GM23248 (cell line): ENCODE results near the gene FDX1. TPM values are rescaled to one million over a fixed set of nuclear protein-coding genes. Genes with fewer than 3 reads are reported as not detected.

Source experiments
- DNase-seq: peaks from one replicate; pipeline ENCODE4 v3.0.0-alpha.2; 2015
- H2AFZ ChIP-seq: fragments of 200-600 bp; sonication (generic); 2 replicates; pipeline ENCODE4 v1.6.1; 2016; ENCODE audit warnings: antibody characterized with exemption
- H3F3A ChIP-seq: fragments of 200-600 bp; sonication (generic); 2 replicates; pipeline ENCODE4 v1.6.1; 2016; ENCODE audit warnings: mild to moderate bottlenecking, antibody characterized with exemption, mixed run types; ENCODE audit not compliant: insufficient read depth
- H3K27ac ChIP-seq: fragments of 200-600 bp; sonication (generic); 2 replicates; pipeline ENCODE4 v1.5.1; 2016; ENCODE audit warnings: mild to moderate bottlenecking
- H3K27me3 ChIP-seq: fragments of 200-600 bp; sonication (generic); replicated peaks from 2 replicates; pipeline ENCODE4 v1.6.1; 2016; ENCODE audit warnings: mild to moderate bottlenecking; ENCODE audit not compliant: insufficient read depth
- H3K36me3 ChIP-seq: fragments of 200-600 bp; sonication (generic); 2 replicates; pipeline ENCODE4 v1.6.1; 2016; ENCODE audit warnings: low read depth, mild to moderate bottlenecking
- H3K4me1 ChIP-seq: fragments of 200-600 bp; sonication (generic); 2 replicates; pipeline ENCODE4 v1.6.1; 2016; ENCODE audit warnings: mild to moderate bottlenecking; ENCODE audit not compliant: insufficient read depth
- H3K4me2 ChIP-seq: fragments of 200-600 bp; sonication (generic); one replicate; pipeline ENCODE4 v1.6.1; 2016; ENCODE audit warnings: mild to moderate bottlenecking; ENCODE audit not compliant: unreplicated experiment
- H3K4me3 ChIP-seq: fragments of 200-600 bp; sonication (generic); 2 replicates; pipeline ENCODE4 v1.5.1; 2016; ENCODE audit warnings: mild to moderate bottlenecking
- H3K79me2 ChIP-seq: fragments of 200-600 bp; sonication (generic); 2 replicates; pipeline ENCODE4 v1.6.1; 2016; ENCODE audit warnings: mild to moderate bottlenecking; ENCODE audit not compliant: insufficient read depth
- H3K9ac ChIP-seq: fragments of 200-600 bp; sonication (generic); 2 replicates; pipeline ENCODE4 v1.6.1; 2016; ENCODE audit warnings: mild to moderate bottlenecking
- H3K9me2 ChIP-seq: fragments of 200-600 bp; sonication (generic); 2 replicates; pipeline ENCODE4 v1.6.1; 2016; ENCODE audit warnings: mixed run types, mild to moderate bottlenecking, moderate library complexity; ENCODE audit not compliant: insufficient read depth
- H3K9me3 ChIP-seq: fragments of 200-600 bp; sonication (generic); one replicate; pipeline ENCODE4 v1.6.1; 2017; ENCODE audit warnings: low read depth
- H4K20me1 ChIP-seq: fragments of 200-600 bp; sonication (generic); 2 replicates; pipeline ENCODE4 v1.6.0; 2016; ENCODE audit not compliant: insufficient read depth
- EZH2 ChIP-seq: fragments of 200-600 bp; sonication (generic); IDR thresholded peaks from 2 replicates; pipeline ENCODE4 v1.6.1; 2018; ENCODE audit warnings: antibody characterized with exemption, mild to moderate bottlenecking; ENCODE audit not compliant: insufficient read depth, poor library complexity, severe bottlenecking
- EZH2phosphoT487 ChIP-seq: fragments of 200-600 bp; sonication (generic); IDR thresholded peaks from 2 replicates; pipeline ENCODE4 v1.6.1; 2018; ENCODE audit warnings: antibody characterized with exemption, moderate library complexity, mild to moderate bottlenecking, low read depth; ENCODE audit not compliant: insufficient read depth
- WGBS, 2 experiments: methylation state at CpG; one replicate each; pipeline ENCODE4 v1.1.6; 2015 to 2017; ENCODE audit warnings: low lambda C conversion rate in 2 of 2, low coverage in 1 of 2; ENCODE audit errors: missing lambda C conversion rate in 2 of 2; 5-methylcytosine and 5-hydroxymethylcytosine counted together
- in situ Hi-C: fragments of 300-500 bp; cut with MboI; formaldehyde crosslinking; loops from 2 replicates; pipeline ENCODE4 v1.15.0; 2020
- polyA plus RNA-seq: library from polyadenylated mRNA; unstranded; fragments of >200 nt; fragmentation: Nextera tagmentation; extraction: Ambion mirVana; gene quantifications from 2 replicates; pipeline ENCODE4 v1.2.1, GENCODE V29; 2016
- total RNA-seq: library from RNA; depleted of rRNA; stranded (reverse); fragments of >200 nt; shearing (Covaris generic); gene quantifications from 2 replicates; pipeline ENCODE4 v1.2.3, GENCODE V29; 2014

The FDX1 gene
- total and polyA plus RNA-seq, 2 experiments from 2014 or later, result 12.2 to 16.6 TPM

GRCh38 chr11:110497231-110497978 is 67.7 kb downstream of the FDX1 start:
- Histone ChIP-seq H3K4me1 (no peaks in the 10 kb centered on the region), H3K36me3 (no peaks in the 10 kb centered on the region), H3K4me3 (no peak overlapping the region), H3K27me3 (no peaks in the 10 kb centered on the region), H4K20me1 (no peaks in the 10 kb centered on the region), H3K79me2 (no peaks in the 10 kb centered on the region), H3K9me2 (no peaks in the 10 kb centered on the region), H3K4me2 (no peak overlapping the region), H3F3A (no peaks in the 10 kb centered on the region), H3K9me3 (no peaks in the 10 kb centered on the region), H3K27ac (no peak overlapping the region), H3K9ac (no peak overlapping the region), H2AFZ (no peak overlapping the region)
- TF ChIP-seq EZH2, result no peak
- in situ Hi-C loops, result no loop called here
- WGBS, 2 experiments, result 21 to 26% methylated on average over 2 of the region's 2 CpGs
- no peak for DNase-seq

GRCh38 chr11:110501428-110501827 is 71.7 kb downstream of the FDX1 start:
- Histone ChIP-seq H3F3A (no peaks in the 10 kb centered on the region), H3K36me3 (no peaks in the 10 kb centered on the region), H3K27me3 (no peaks in the 10 kb centered on the region), H3K4me2 (no peak overlapping the region), H2AFZ (no peak overlapping the region), H3K79me2 (no peaks in the 10 kb centered on the region), H3K4me1 (no peaks in the 10 kb centered on the region), H3K9ac (no peak overlapping the region), H3K9me3 (no peaks in the 10 kb centered on the region), H3K27ac (no peak overlapping the region), H4K20me1 (no peaks in the 10 kb centered on the region), H3K4me3 (no peak overlapping the region), H3K9me2 (no peaks in the 10 kb centered on the region)
- TF ChIP-seq EZH2 (no peak), EZH2phosphoT487 (no peak)
- 90 to 91% methylated on average over 2 of the region's 2 CpGs for WGBS, 2 experiments
- no peak for DNase-seq
- in situ Hi-C loops, result no loop called here

DNA sequence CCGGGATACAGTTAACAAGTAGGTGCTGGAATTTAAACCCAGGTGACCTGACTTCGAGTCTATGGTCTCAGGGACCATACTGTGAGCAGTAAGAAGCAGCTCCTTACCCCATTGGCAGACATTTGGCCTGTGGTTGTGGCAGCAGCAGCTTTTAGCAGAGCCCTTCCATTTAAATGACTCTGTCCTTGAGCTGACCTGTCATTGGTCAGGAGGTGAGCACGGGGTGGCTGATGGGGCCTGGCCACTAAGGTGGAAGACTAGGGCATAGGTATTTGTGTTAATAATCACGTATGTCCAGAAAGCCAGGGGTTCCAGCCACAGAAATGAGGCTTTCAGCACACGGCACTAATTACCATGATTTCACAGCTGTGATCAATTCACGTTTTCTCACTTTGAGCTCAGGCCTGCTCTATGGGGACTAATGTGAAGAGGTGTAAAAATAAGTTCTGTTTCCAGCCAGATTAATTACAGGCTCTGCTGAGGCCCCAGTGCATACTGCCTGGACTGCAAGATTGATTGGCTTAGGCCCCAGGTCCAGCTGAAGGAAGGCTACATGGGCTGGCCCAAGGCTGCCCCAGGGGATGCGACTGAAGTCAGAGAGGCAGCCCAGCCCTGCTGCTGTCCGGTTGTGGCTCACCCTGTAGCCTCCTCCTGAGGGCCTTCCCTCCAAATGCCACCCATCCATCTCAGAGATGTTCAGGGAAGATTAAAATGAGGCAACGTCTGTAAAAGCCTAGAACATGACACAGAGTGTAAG is 76.0 kb downstream of the FDX1 start:
- DNase-seq, result no peak
- Histone ChIP-seq H3K27ac (no peak overlapping the region), H3K4me1 (no peaks in the 10 kb centered on the region), H3K79me2 (no peaks in the 10 kb centered on the region), H3K4me2 (no peak overlapping the region), H3K36me3 (no peaks in the 10 kb centered on the region), H3K9me2 (no peaks in the 10 kb centered on the region), H2AFZ (no peak overlapping the region), H3K9ac (no peak overlapping the region), H3F3A (no peaks in the 10 kb centered on the region), H3K27me3 (no peaks in the 10 kb centered on the region), H3K9me3 (no peaks in the 10 kb centered on the region), H4K20me1 (no peaks in the 10 kb centered on the region), H3K4me3 (no peak overlapping the region)
- no peak for TF ChIP-seq EZH2phosphoT487
- no peak for TF ChIP-seq EZH2
- WGBS, 2 experiments, result 64 to 76% methylated on average over 9 of the region's 9 CpGs
- in situ Hi-C loops, result no loop called here

DNA sequence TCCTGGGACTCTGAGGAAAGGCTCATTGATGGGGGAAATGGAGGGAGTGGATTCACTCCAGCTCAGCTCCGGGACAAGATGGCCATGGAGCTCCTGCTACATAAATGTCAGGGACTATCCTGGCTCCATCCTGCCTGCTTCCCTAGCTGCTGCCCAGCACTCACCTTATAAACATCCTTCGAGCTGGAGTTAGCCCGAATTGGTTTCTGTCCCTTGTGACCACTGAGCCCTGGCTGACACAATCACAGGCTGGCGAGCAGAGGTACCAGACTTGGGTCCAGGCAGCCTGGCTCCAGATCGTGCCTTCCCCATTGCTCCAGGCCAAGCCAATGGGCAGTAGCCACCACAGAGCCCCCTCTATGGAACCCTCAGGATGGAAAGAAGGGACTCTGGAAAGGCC is 77.6 kb downstream of the FDX1 start:
- Histone ChIP-seq H4K20me1 (no peaks in the 10 kb centered on the region), H3K36me3 (no peaks in the 10 kb centered on the region), H3K4me3 (no peak overlapping the region), H3K79me2 (no peaks in the 10 kb centered on the region), H3K4me1 (no peaks in the 10 kb centered on the region), H3K27ac (no peak overlapping the region), H3K9ac (no peak overlapping the region), H3K9me3 (no peaks in the 10 kb centered on the region), H3F3A (no peaks in the 10 kb centered on the region), H3K4me2 (no peak overlapping the region), H3K27me3 (no peaks in the 10 kb centered on the region), H3K9me2 (no peaks in the 10 kb centered on the region), H2AFZ (no peak overlapping the region)
- in situ Hi-C loops, result no loop called here
- no peak for DNase-seq
- TF ChIP-seq EZH2, result no peak
- WGBS, 2 experiments, result 90 to 92% methylated on average over 5 of the region's 5 CpGs
